Activated CD8-positive, alpha-beta memory T cell treated with anti-CD3 and anti-CD28 coated beads for 36 hours (primary cell): ENCODE results near the gene HIRA. TPM values are rescaled to one million over a fixed set of nuclear protein-coding genes. Genes with fewer than 3 reads are reported as not detected.

Experiments
- CTCF ChIA-PET: fragments of 350-600 bp; sonication (Branson Sonifier 250); formaldehyde crosslinking; loops from one replicate; lab custom pipeline; 2021; ENCODE audit warnings: antibody characterized with exemption; lab: Charles Lee
- POLR2A ChIA-PET: fragments of 350-600 bp; sonication (Branson Sonifier 250); formaldehyde crosslinking; loops from one replicate; lab custom pipeline; 2021; ENCODE audit warnings: antibody characterized with exemption; lab: Charles Lee
- total RNA-seq, 2 experiments: library from RNA; stranded (reverse); gene quantifications; one replicate each; pipeline ENCODE4 v1.2.3, GENCODE V29; 2021

Gene HIRA
- total RNA-seq, 2 experiments from 2014 or later = 45.2 to 49.6 TPM

DNA sequence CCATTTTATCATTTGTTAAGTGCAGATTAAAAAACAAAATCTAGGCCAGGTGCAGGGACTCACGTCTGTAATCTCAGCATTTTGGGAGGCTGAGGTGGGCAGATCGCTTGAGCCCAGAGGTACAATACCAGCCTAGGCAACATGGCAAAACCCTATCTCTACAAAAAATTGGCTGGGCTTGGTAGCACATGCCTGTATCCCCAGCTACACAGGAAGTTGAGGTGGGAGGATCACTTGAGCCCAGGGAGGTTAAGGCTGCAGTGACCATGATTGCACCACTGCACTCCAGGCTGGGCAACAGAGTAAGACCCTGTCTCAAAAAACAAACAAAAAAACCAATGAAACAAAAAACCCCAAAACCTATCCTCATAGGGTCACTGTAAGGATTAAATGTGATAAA lies 32.9 kb downstream of the HIRA start:
- ChIA-PET CTCF (no interaction called here), POLR2A (no interaction called here)

DNA sequence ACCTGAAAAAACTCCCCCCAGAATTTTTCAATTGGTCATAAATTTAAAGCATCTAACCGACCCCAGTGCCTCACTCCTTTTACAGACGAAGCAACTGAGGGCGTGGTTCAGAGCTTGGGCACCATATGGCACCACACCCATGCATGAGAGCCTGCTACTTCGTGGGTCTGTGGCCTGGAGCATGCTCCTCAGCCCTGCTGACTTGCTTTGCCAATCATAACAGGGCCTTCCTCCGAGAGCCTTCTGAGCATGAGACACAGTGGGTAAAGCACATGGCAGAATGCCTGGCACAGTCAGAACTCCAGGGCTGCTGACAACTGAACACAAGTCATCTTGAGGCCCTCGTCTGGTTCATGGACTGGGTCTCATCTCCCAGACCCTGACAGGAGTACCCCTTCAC lies 33.3 kb downstream of the HIRA start:
- ChIA-PET POLR2A (no interaction called here), CTCF (no interaction called here)

GRCh38 chr22:19397734-19398104 lies 33.8 kb downstream of the HIRA start:
- CTCF ChIA-PET = no interaction called here
- POLR2A ChIA-PET = no interaction called here

DNA sequence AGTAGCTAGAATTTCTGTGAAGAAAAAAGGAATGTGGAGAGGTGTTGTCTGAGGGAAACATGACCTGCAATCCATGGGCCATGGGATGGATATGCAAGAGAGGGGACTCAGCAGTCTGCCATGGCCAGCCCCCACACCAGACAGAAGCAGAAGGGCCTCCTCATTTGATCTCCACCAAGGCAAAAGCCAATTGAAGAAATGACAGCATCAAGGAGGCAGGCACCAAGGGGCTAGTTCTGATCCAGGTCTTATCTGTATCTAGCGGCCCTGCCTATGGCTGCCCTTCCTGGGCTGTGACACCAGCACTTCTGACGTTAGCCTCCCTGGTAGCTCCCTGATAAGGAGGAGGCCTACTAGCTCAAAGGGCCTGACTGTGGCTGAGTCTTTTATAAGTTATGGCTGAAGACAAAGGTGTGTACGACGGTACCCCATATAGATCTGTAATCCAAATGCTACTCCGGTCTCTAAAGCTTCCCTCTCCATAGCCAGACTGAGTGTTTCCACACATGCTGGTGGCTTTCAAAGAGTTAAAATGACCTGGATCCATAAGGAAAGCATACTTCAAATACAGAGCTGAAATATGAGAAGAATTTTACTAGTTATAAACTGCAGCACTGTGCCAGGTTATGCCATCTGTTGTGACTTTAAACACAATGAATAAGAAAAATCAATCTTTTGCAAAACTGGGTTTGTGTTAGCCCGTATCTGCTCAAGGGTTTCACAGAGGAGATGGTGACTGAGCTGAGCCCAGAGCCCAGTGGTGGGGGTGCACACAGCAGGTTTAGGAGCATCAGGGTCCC lies 34.4 kb downstream of the HIRA start:
- ChIA-PET POLR2A (no interaction called here), CTCF (no interaction called here)

GRCh38 chr22:19396561-19396933 lies 35.0 kb downstream of the HIRA start:
- ChIA-PET CTCF (no interaction called here), POLR2A (no interaction called here)

GRCh38 chr22:19395276-19395675 lies 36.3 kb downstream of the HIRA start:
- POLR2A ChIA-PET = no interaction called here
- CTCF ChIA-PET = interaction anchor here (1.3 kb wide), 1 partner anchor 9 kb away, joined by 3 read pairs; no protein-coding TSS in a partner anchor

DNA sequence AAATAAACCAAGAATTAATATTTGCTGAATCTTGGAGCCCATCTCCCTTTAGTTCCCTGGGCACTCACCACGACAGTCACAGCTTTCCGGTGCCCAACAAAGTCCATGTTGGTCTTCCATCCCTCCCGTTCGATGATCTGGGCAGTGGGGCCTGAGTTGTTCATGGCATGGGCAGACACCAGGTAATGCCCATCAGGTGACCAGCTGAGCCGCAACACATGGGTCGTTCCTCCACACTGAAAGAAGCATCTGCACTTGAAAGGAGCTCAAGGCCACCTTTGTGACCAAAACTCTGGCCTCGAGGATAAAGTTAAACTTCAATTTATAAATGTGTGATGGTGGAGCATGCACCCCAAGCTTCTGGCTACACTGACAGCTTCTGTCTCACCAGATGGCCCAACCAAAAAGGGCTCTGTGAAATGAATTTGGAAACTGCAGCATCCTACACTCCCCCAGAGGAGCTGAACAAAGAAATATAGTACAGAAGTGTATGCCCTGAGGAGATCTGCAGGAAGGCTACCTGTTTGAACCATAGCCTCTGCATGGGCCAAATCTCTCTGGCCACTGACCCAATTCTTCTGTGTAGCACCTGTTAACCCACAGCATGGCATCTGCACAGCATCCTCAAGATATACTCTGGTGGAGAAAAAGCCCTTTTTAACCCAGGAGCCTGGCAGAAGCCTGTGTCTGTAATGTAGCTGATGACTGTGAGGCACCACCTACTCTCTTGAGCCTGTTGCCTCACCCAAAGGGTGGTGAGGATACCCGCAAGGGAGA lies 37.1 kb downstream of the HIRA start:
- POLR2A ChIA-PET = no interaction called here
- CTCF ChIA-PET = interaction anchor here (0.9 to 1.3 kb wide), 2 partner anchors 9 to 235 kb away, joined by 3 read pairs; no protein-coding TSS in a partner anchor

DNA sequence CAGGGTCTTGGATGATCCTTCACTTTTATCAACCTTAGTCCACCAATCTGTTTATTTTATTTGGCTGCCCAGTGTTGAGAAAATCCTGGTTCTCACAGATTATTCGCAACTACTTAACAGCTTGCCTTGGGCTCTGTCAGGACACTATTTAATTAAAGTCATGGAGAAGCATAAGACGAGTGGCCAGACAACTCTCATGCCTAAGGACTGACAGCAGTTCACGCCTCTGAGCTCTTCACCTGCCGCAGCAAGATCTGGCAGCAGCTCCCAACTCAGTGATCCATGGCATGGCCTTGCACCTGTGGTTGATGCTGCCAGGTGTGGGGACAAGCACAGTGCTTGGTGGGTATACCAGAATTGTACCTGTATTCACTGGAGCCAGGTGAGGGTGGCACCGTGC lies 37.8 kb downstream of the HIRA start:
- POLR2A ChIA-PET = no interaction called here

GRCh38 chr22:19387575-19387974 lies 44.0 kb downstream of the HIRA start:
- POLR2A ChIA-PET = no interaction called here
- CTCF ChIA-PET = no interaction called here

More for the DNA sequence above, 37.8 kb downstream of the HIRA start:
- CTCF ChIA-PET = interaction anchor here (0.9 to 1.3 kb wide), 2 partner anchors 10 to 236 kb away, joined by 3 read pairs; no protein-coding TSS in a partner anchor

- POLR2A ChIA-PET = no interaction called here
Measured at GRCh38 chr22:19387038-19387437, 44.5 kb downstream of the HIRA start.

DNA sequence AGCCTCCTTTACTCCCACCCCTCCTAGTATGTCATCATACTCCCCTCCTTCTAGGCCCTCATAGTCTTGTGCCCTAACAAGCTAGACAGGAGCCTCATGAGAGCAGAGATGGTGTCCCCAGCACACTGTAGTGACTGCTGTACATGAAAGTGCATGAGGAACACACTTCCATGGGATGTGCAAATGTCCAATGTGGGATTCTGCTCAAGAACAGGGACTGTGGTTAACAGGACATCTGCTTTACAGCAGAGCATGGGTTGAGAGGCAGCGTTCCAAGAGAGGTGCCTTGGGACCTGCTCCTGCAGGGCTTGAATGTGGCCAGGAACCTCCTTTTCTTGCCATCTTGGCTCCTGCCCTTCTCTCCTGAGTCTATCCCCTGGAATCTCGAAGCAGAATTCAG lies 45.3 kb downstream of the HIRA start:
- CTCF ChIA-PET = no interaction called here
- POLR2A ChIA-PET = no interaction called here

More at GRCh38 chr22:19387038-19387437, 44.5 kb downstream of the HIRA start:
- CTCF ChIA-PET = no interaction called here

- ChIA-PET POLR2A (no interaction called here), CTCF (no interaction called here)
Measured at GRCh38 chr22:19385221-19385906, 46.2 kb downstream of the HIRA start.

GRCh38 chr22:19383292-19383691 lies 48.2 kb downstream of the HIRA start:
- CTCF ChIA-PET = no interaction called here
- POLR2A ChIA-PET = no interaction called here

- ChIA-PET CTCF (no interaction called here), POLR2A (no interaction called here)
Measured at GRCh38 chr22:19382240-19382639, 49.3 kb downstream of the HIRA start.

- POLR2A ChIA-PET = no interaction called here
- CTCF ChIA-PET = no interaction called here
Measured at GRCh38 chr22:19378344-19378674, 53.2 kb downstream of the HIRA start.

DNA sequence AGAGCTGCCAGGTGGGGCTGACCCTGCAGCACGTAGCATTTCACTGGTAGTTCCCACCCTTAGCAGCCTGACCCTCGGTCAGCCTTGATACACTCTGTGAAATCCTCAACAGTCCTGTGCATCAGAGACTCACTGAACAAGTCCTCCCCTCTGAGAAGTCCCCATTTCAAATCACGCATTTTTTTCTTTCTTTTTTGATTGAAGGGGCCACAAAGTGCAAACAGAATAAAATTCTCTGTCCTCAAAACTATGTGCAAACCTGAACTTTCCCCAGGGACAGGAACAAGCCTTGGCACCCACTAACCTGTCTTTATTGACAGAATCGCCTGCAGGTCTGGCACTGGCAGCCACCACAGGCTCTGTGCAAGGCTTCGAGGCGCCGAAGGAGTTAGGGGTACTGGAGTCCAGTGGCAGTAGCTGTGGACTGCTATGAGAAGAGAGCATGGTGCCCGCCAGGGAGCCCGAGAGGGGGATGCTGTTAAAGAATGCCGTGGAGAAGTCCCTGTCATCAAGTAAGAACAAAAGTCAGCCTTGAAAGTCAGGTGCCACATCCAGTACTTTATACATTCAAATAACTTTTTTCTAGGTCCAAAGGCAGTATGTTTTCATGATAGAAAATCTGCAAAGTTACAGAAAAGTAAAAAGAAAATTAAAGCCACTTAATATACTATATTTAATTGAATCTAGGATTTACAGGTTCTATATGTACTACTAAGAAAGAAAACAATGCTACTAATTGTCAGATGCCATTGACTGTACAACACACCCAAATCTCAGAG lies 53.8 kb downstream of the HIRA start:
- POLR2A ChIA-PET = no interaction called here
- CTCF ChIA-PET = no interaction called here

- POLR2A ChIA-PET = no interaction called here
- CTCF ChIA-PET = no interaction called here
Measured at GRCh38 chr22:19376971-19377370, 54.6 kb downstream of the HIRA start.

GRCh38 chr22:19376247-19376646 lies 55.3 kb downstream of the HIRA start:
- POLR2A ChIA-PET = no interaction called here
- CTCF ChIA-PET = no interaction called here

DNA sequence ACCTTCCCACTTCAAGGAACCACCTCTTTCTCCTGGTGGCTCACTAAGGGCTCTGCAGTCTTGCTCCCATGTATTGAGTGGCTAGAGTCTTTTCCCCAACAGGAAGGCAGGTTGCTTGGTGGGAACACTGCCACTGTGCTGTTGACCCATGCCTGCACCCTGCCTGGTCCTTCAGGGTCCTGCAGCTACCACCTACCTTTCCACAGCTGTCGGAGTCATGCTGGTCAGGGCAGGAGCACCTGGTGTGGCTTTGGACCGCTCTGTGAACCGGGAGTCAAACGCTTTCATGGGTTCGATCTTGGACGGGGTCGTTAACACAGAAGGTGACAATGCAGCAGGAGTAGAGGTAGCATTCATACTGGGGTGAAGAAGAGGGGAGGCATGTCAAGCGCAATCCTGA lies 56.1 kb downstream of the HIRA start:
- ChIA-PET CTCF (no interaction called here), POLR2A (no interaction called here)
